Erythroblast (primary cell): ENCODE measurements around the gene ARHGEF3.

Experiments used
- GATA1 ChIP-seq: IDR thresholded peaks from 2 replicates; pipeline ENCODE4 v1.6.1; 2011; ENCODE audit warnings: low read depth, mild to moderate bottlenecking, control low read depth, low read length, moderate library complexity
- POLR2A ChIP-seq: IDR thresholded peaks from 2 replicates; pipeline ENCODE4 v1.6.1; 2011; ENCODE audit warnings: mild to moderate bottlenecking, low read length

DNA sequence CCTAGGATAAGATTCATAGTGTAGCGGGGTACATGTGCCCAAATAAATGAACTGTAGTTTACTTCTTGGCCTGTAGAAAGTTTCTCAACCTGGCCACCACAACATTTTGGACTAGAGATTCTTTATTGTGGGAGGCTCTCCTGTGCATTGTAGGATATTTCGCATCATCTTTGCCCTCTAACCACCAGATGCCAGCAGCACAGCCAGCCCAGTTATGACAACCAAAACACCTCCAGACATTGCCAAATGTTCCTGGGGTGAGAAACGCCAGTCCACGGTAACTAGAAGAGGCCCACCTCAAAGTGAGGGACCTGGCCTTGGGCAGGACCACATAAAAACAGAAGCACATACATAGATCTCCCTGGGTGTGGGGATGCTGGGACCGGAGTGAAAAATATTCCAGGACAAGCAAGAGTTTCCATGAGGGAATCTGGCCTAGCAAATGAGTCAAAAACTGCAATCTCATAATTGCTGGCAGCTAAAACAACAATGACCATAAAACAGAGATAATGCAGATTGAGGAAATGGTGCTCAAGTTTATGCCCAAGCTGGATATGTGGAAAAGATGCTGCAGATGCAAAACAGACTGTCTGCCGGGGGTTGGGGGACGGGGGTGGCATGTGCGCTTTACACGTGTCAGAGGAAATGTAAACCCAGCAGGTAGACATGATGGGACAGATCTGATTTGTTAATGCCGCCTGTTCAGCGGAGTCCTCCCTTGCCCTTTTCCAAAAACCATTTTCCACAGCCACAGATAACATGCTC lies 39.7 kb downstream of the ARHGEF3 start:
- TF ChIP-seq POLR2A (no peak), GATA1 (no peak)
